SU-DHL-6 (cell line): ENCODE results near the gene LHFPL3.

Experiments used
- H2AFZ ChIP-seq: fragments of 200-600 bp; sonication (generic); 2 replicates; pipeline ENCODE4 v1.6.1; 2014; ENCODE audit warnings: low read depth, mild to moderate bottlenecking, moderate library complexity, mixed read lengths, antibody characterized with exemption, low read length; ENCODE audit not compliant: severe bottlenecking
- H3F3A ChIP-seq: fragments of 200-600 bp; shearing (Covaris generic); 2 replicates; pipeline ENCODE4 v1.6.0; 2016; ENCODE audit warnings: antibody characterized with exemption, mild to moderate bottlenecking; ENCODE audit not compliant: insufficient read depth
- H3K27ac ChIP-seq: fragments of 200-600 bp; sonication (generic); 2 replicates; pipeline ENCODE4 v1.5.1; 2016; ENCODE audit warnings: low read depth, mild to moderate bottlenecking, low read length, moderate library complexity, mixed read lengths
- H3K27me3 ChIP-seq: fragments of 200-600 bp; sonication (generic), shearing (Covaris generic); 2 replicates; pipeline ENCODE4 v1.6.0; 2014; ENCODE audit warnings: mild to moderate bottlenecking, low read length
- H3K36me3 ChIP-seq: fragments of 200-600 bp; sonication (generic); 2 replicates; pipeline ENCODE4 v1.6.1; 2014; ENCODE audit warnings: mild to moderate bottlenecking, low read length, mixed read lengths
- H3K4me2 ChIP-seq: fragments of 300-600, 200-600 bp; shearing (Covaris generic), sonication (generic); 2 replicates; pipeline ENCODE4 v1.6.0; 2014; ENCODE audit warnings: low read length, low read depth, mild to moderate bottlenecking; ENCODE audit not compliant: poor library complexity, severe bottlenecking
- H3K4me3 ChIP-seq: fragments of 200-600 bp; sonication (generic); 2 replicates; pipeline ENCODE4 v1.5.1; 2014; ENCODE audit warnings: antibody characterized with exemption, low read length, mild to moderate bottlenecking, mixed read lengths; ENCODE audit not compliant: insufficient read depth, poor library complexity, severe bottlenecking
- H3K79me2 ChIP-seq: fragments of 200-600 bp; sonication (generic); 2 replicates; pipeline ENCODE4 v1.6.1; 2014; ENCODE audit warnings: mild to moderate bottlenecking, low read length, moderate library complexity; ENCODE audit not compliant: insufficient read depth
- H3K9ac ChIP-seq: fragments of 200-600 bp; sonication (generic); 2 replicates; pipeline ENCODE4 v1.7.0; 2014; ENCODE audit warnings: mild to moderate bottlenecking, low read length
- H3K9me2 ChIP-seq: fragments of 200-600 bp; sonication (generic); replicated peaks from 2 replicates; pipeline ENCODE4 v1.6.1; 2014; ENCODE audit warnings: low read length; ENCODE audit not compliant: insufficient read depth
- H3K9me3 ChIP-seq: fragments of 200-600 bp; sonication (generic); 2 replicates; pipeline ENCODE4 v1.6.1; 2014; ENCODE audit warnings: low read length, mixed read lengths; ENCODE audit not compliant: insufficient read depth
- H4K20me1 ChIP-seq: fragments of 200-600 bp; sonication (generic); 2 replicates; pipeline ENCODE4 v1.6.1; 2014; ENCODE audit warnings: low read depth, mild to moderate bottlenecking, antibody characterized with exemption, low read length, moderate library complexity, mixed read lengths
- CTCF ChIP-seq: fragments of 200-600 bp; sonication (generic); IDR thresholded peaks from one replicate; pipeline ENCODE4 v1.5.1; 2017; ENCODE audit warnings: antibody characterized with exemption, mild to moderate bottlenecking, low read length, moderate library complexity; ENCODE audit not compliant: insufficient read depth, poor library complexity, severe bottlenecking
- EZH2phosphoT487 ChIP-seq: fragments of 200-600 bp; sonication (generic), shearing (Covaris generic); conservative IDR thresholded peaks from 2 replicates; pipeline ENCODE4 v1.6.1; 2018; ENCODE audit warnings: mild to moderate bottlenecking, antibody characterized with exemption, low read length, moderate library complexity, mixed read lengths

Gene LHFPL3

GRCh38 chr7:104629408-104629807 lies 301.0 kb downstream of the LHFPL3 start:
- Histone ChIP-seq H2AFZ (no peak overlapping the region), H3K9ac (no peak overlapping the region)
- no peak for TF ChIP-seq EZH2phosphoT487
- no peak for TF ChIP-seq CTCF

GRCh38 chr7:104640506-104640905 lies 312.1 kb downstream of the LHFPL3 start:
- TF ChIP-seq CTCF (no peak), EZH2phosphoT487 (no peak)
- Histone ChIP-seq H3K27me3 (no peaks in the 10 kb centered on the region), H3F3A (no peaks in the 10 kb centered on the region), H3K27ac (no peak overlapping the region), H3K9ac (no peak overlapping the region), H3K4me2 (no peak overlapping the region), H3K36me3 (no peaks in the 10 kb centered on the region), H4K20me1 (no peaks in the 10 kb centered on the region), H3K9me2 (no peaks in the 10 kb centered on the region), H3K4me3 (no peak overlapping the region), H3K79me2 (no peaks in the 10 kb centered on the region), H2AFZ (no peak overlapping the region), H3K9me3 (no peaks in the 10 kb centered on the region)

More at GRCh38 chr7:104629408-104629807, 301.0 kb downstream of the LHFPL3 start:
- Histone ChIP-seq H3K9me2 (no peaks in the 10 kb centered on the region), H3K4me3 (no peak overlapping the region), H3K36me3 (no peaks in the 10 kb centered on the region), H3K79me2 (no peaks in the 10 kb centered on the region), H3K27ac (no peak overlapping the region), H4K20me1 (no peaks in the 10 kb centered on the region), H3K9me3 (no peaks in the 10 kb centered on the region), H3F3A (no peaks in the 10 kb centered on the region), H3K4me2 (no peak overlapping the region), H3K27me3 (no peaks in the 10 kb centered on the region)

- H3K9me2 ChIP-seq = no peaks in the 10 kb centered on the region
- no peak overlapping the region for H3K4me3 ChIP-seq
- H3K9ac ChIP-seq = no peak overlapping the region
- H3F3A ChIP-seq = no peaks in the 10 kb centered on the region
- no peaks in the 10 kb centered on the region for H4K20me1 ChIP-seq
- H3K79me2 ChIP-seq = no peaks in the 10 kb centered on the region
- no peaks in the 10 kb centered on the region for H3K36me3 ChIP-seq
- H3K4me2 ChIP-seq = no peak overlapping the region
- no peaks in the 10 kb centered on the region for H3K9me3 ChIP-seq
- TF ChIP-seq EZH2phosphoT487 = no peak
- TF ChIP-seq CTCF = no peak
- no peak overlapping the region for H2AFZ ChIP-seq
- H3K27me3 ChIP-seq = no peaks in the 10 kb centered on the region
- no peak overlapping the region for H3K27ac ChIP-seq
Measured at GRCh38 chr7:104642560-104642959, 314.2 kb downstream of the LHFPL3 start.
